Natural killer cell (primary cell): ENCODE measurements around the gene ETFBKMT. TPM values are rescaled to one million over a fixed set of nuclear protein-coding genes. Genes with fewer than 3 reads are reported as not detected.

Experiments
- ATAC-seq, 3 donors: fragments of 150-1000 bp in 2 of 3; fragments of 200-7000 bp in 1 of 3; cut with Tn5 transposase; 1 replicate in 1 of 3; 2 replicates in 2 of 3; pipeline ENCODE4 v1.10.0; 2021; ENCODE audit warnings: mild to moderate bottlenecking in 2 of 3, moderate library complexity in 2 of 3
- DNase-seq, 2 donors: peaks; one replicate each; pipeline versions ENCODE4 v3.0.0 to v3.0.0-alpha.2; 2013 to 2021; ENCODE audit warnings: mixed read lengths in 1 of 2
- H3K27ac ChIP-seq: one replicate; pipeline ENCODE4 v1.5.1; 2013; ENCODE audit warnings: mild to moderate bottlenecking, low read length
- H3K27me3 ChIP-seq: one replicate; pipeline ENCODE4 v1.6.1; 2013; ENCODE audit warnings: low read length; ENCODE audit not compliant: control insufficient read depth, insufficient read depth
- H3K36me3 ChIP-seq: one replicate; pipeline ENCODE4 v1.6.1; 2013; ENCODE audit warnings: low read length; ENCODE audit not compliant: control insufficient read depth, insufficient read depth
- H3K4me1 ChIP-seq: one replicate; pipeline ENCODE4 v1.6.1; 2013; ENCODE audit warnings: low read length; ENCODE audit not compliant: control insufficient read depth, insufficient read depth
- H3K4me3 ChIP-seq: one replicate; pipeline ENCODE4 v1.5.1; 2013; ENCODE audit warnings: low read length
- H3K9me3 ChIP-seq: one replicate; pipeline ENCODE4 v1.6.1; 2013; ENCODE audit warnings: low read length; ENCODE audit not compliant: control insufficient read depth, insufficient read depth
- H3K27ac Mint-ChIP-seq, 2 donors: one replicate each; pipeline ENCODE4 v1.8.0; 2022; ENCODE audit warnings: mild to moderate bottlenecking in 2 of 2, mixed read lengths in 2 of 2, moderate library complexity in 1 of 2
- H3K27me3 Mint-ChIP-seq, 2 donors: one replicate each; pipeline ENCODE4 v1.8.0; 2022; ENCODE audit warnings: low read depth in 2 of 2, mixed read lengths in 2 of 2
- H3K36me3 Mint-ChIP-seq: one replicate; pipeline ENCODE4 v1.8.0; 2022; ENCODE audit warnings: mixed read lengths
- H3K4me1 Mint-ChIP-seq, 2 donors: one replicate each; pipeline ENCODE4 v1.8.0; 2022; ENCODE audit warnings: mixed read lengths in 2 of 2
- H3K4me3 Mint-ChIP-seq: one replicate; pipeline ENCODE4 v1.8.0; 2022; ENCODE audit warnings: mild to moderate bottlenecking, moderate library complexity, mixed read lengths
- H3K9me3 Mint-ChIP-seq, 2 donors: one replicate each; pipeline ENCODE4 v1.8.0; 2022; ENCODE audit warnings: mixed read lengths in 2 of 2
- CTCF ChIP-seq: fragments of 200-600 bp; IDR thresholded peaks from one replicate; pipeline ENCODE4 v1.8.0; 2022; ENCODE audit warnings: antibody characterized with exemption
- whole genome bisulfite sequencing: methylation state at CpG from one replicate; pipeline ENCODE4 v1.1.7; 2013; ENCODE audit warnings: missing lambda C conversion rate; ENCODE audit not compliant: insufficient coverage; 5-methylcytosine and 5-hydroxymethylcytosine counted together
- intact Hi-C: fragments of 100-400 bp; cut with micrococcal nuclease; formaldehyde crosslinking; loops from one replicate; pipeline ENCODE4 v1.14.2; 2022
- total RNA-seq, 4 donors: library from RNA; stranded (reverse); fragments of 120-200 nt in 1 of 4; gene quantifications; one replicate each; pipeline versions ENCODE4 v1.2.3 to v1.2.4, GENCODE V29; 2013 to 2022

The ETFBKMT gene
- total RNA-seq, 3 donors from 2014 or later (not counting 1 experiment from before 2014, with no cell fraction given), result 1.2 to 1.9 (median 1.2) TPM

- Histone ChIP-seq H3K36me3 (no peaks in the 10 kb centered on the region), H3K27me3 (no peaks in the 10 kb centered on the region), H3K27ac (no peak overlapping the region), H3K9me3 (no peaks in the 10 kb centered on the region), H3K4me1 (no peaks in the 10 kb centered on the region), H3K4me3 (no peak overlapping the region)
- no peaks in the 10 kb centered on the region for H3K36me3 Mint-ChIP-seq
- no peak for DNase-seq
- H3K4me1 Mint-ChIP-seq, result peaks cover 7 to 8% of the 10 kb centered on the region in 2 donors
- peaks cover 0 to 3% of the 10 kb centered on the region in 2 donors for H3K27me3 Mint-ChIP-seq
- WGBS, result 71% methylated on average over 11 of the region's 12 CpGs
- no peak overlapping the region for H3K4me3 Mint-ChIP-seq
- no peaks in the 10 kb centered on the region for H3K9me3 Mint-ChIP-seq
- no peak for TF ChIP-seq CTCF
- ATAC-seq, result no peak
- intact Hi-C loops, result no loop called here
- no peak overlapping the region for H3K27ac Mint-ChIP-seq
Observed at GRCh38 chr12:31631809-31632208, 27.7 kb upstream of the ETFBKMT start.

- Histone ChIP-seq H3K4me3 (no peak overlapping the region), H3K4me1 (no peaks in the 10 kb centered on the region), H3K9me3 (no peaks in the 10 kb centered on the region), H3K27ac (no peak overlapping the region), H3K36me3 (no peaks in the 10 kb centered on the region), H3K27me3 (no peaks in the 10 kb centered on the region)
- H3K27ac Mint-ChIP-seq, result no peak overlapping the region
- H3K27me3 Mint-ChIP-seq, result peaks cover 0 to 3% of the 10 kb centered on the region in 2 donors
- DNase-seq (no peak), ATAC-seq (no peak)
- intact Hi-C loops, result no loop called here
- WGBS, result 100% methylated on average over 1 of the region's 4 CpGs
- no peaks in the 10 kb centered on the region for H3K9me3 Mint-ChIP-seq
- no peak for TF ChIP-seq CTCF
- peaks cover 7 to 9% of the 10 kb centered on the region in 2 donors for H3K4me1 Mint-ChIP-seq
- no peaks in the 10 kb centered on the region for H3K36me3 Mint-ChIP-seq
- no peak overlapping the region for H3K4me3 Mint-ChIP-seq
Observed at GRCh38 chr12:31633464-31633863, 26.0 kb upstream of the ETFBKMT start.

- H3K27ac Mint-ChIP-seq, result no peak overlapping the region
- DNase-seq, result no peak
- no peaks in the 10 kb centered on the region for H3K9me3 Mint-ChIP-seq
Observed at GRCh38 chr12:31634620-31635019, 24.9 kb upstream of the ETFBKMT start.

More at GRCh38 chr12:31634620-31635019, 24.9 kb upstream of the ETFBKMT start:
- ATAC-seq, result no peak
- Histone ChIP-seq H3K27ac (no peak overlapping the region), H3K27me3 (no peaks in the 10 kb centered on the region), H3K4me1 (no peaks in the 10 kb centered on the region), H3K36me3 (no peaks in the 10 kb centered on the region), H3K9me3 (no peaks in the 10 kb centered on the region), H3K4me3 (no peak overlapping the region)
- Mint-ChIP-seq H3K36me3 (no peaks in the 10 kb centered on the region), H3K4me3 (no peak overlapping the region), H3K4me1 (peaks cover 7 to 9% of the 10 kb centered on the region in 2 donors), H3K27me3 (no peaks in the 10 kb centered on the region)
- WGBS, result 89% methylated on average over 1 of the region's 1 CpG
- TF ChIP-seq CTCF, result no peak
- intact Hi-C loops, result loop anchor here (5.0 kb wide), 1 partner anchor 382 kb away; no protein-coding TSS in a partner anchor
